GM19035 (cell line): ENCODE data around the gene CYP2W1.

Experiments
- ATAC-seq: cut with Tn5 transposase; IDR thresholded peaks from one replicate; pipeline ENCODE4 v1.9.1; 2021; ENCODE audit not compliant: unreplicated experiment

The CYP2W1 gene

DNA sequence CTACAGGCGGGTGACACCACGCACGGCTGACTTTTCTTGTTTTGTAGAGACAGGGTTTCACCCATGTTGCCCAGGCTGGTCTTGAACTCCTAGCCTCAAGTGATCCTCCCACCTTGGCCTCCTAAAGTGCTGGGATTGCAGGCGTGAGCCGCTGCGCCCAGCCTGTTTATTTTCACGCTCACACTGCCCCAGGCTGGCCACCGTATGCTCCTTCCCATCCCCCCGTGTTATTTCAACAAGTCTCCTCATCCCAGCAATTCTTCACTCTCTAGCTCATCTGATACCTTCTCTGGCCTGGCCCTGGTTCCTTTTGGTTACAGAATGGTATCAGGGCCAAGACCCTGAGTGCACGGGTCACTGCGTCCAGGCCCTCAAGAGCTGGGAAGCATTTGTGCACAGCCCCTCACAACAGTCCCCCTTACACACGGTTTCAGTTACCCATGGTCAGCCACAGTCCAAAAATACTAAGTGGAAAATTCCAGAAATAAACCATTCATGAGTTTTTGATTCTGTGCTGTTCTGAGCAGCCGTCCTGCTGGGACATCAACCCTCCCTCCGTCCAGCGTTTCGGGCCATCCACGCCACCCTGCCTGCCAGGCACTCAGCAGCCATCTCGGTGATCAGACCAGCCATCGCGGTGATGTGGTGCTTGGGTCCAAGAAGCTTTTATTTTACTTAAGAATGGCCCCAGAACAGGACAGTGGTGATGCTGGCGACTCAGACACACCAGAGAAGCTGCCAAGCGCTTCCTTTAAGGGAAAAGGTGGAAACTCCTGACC lies 16.5 kb upstream of the CYP2W1 start:
- no peak for ATAC-seq

DNA sequence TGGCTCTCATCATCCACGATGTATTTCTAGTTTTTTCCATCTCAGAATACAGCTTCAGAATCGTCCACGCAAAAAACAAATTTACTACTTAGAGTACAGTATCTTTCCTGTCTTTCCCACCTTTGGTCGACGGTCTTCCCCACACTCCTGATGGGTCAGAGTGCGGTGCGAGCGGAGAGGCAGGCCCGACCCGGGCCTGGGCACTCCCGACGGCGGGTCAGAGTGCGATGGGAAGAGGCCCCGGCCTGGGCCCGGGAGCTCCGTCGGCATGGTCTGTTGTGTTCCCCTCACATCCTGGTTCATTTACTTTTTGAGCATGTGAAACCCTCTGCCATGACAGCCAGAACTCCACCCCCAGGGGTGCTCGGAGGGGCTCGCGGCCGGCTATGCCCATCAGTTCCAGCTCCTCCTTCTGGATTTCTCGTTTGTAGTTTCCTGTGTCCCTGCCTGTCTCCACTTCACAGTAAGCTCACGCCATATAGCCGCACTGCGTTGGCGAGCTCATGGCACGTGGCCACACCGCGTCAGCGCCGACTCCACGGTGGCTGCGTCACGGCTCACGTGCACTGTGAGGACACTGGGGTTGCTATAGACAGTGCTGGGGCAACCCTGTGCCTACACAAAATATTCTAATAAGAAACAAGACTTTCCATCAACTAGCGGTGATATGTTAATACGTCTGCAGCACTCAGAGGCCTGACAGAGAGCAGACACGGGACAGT lies 15.5 kb upstream of the CYP2W1 start:
- ATAC-seq, result no peak

DNA sequence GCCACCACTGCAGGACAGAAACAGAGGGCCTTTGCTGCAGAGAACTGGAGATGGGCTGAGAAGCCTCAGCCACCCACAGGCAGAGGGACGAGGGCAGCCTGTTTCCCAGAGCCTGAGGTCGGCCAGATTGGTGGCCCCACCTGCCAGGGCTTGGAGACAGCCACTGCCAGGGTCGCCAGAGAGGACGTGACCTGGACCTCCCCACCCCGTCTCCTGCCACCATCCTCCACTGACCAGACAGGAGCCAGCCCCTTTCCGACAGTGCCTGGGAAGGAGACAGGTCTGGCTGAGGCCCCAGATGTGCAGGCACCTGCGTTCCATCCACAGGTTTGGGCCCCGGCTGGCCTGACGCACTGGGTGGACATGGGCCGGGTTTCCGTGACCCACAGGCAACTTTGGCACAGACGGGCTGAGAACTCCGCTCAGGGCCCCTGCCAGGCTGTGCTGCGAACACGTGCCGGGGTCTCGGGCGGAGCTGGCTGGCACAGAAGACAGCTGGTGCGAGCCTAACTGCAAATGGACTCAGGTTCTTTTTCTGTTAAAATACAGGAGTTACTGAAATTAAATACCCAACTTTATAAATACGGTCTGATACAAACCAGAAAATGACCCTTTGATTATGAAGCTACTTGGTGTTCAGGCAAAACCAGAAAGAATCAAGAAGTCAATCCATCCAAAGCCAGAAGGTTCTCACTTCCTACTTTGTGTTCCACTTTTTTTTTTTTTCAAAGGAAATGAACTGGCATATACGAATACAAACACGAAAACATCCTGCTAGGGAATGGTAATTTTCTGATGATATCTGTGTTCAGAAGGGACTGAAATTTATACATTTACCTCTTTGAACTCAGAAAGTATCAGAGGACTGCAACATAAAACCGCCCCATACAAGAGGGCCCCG lies 14.5 kb upstream of the CYP2W1 start:
- ATAC-seq, result no peak

DNA sequence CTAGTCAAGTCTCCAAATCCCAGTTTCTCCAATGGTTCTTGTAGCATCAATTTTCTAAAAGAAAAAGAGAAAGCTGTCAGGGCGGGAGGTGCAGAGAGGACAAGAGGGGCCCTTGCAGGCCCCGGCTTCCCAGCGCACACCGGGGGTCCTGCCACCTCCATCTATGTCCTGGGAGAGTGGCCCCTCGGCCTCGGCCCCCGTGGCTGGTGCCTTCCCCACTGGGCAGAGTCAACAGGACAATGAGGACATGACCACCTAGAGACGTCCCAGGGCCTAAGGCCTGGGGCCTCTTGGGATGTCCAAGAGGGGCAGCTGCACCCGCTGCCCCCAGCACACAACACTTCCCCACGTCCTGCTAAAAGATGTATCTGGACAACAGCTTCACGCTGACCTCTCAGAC lies 13.6 kb upstream of the CYP2W1 start:
- ATAC-seq, result no peak

DNA sequence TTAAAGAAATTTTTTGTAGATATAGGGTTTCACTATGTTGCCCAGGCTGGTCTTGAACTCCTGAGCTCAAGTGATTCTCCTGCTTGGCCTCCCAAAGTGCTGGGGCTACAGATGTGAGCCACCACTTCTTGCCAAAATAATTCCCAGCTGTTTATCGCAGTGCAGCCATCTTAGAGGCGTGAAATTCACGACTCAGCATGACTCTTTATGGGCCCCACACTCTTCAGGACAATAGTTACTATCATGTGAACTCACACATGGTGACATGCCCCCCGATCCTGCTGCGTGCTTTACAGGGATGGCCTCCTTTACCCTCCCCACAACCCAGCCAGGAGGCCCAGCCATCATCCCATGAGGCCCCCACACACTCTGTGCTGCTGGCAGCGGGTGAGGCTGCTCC lies 12.2 kb upstream of the CYP2W1 start:
- no peak for ATAC-seq

DNA sequence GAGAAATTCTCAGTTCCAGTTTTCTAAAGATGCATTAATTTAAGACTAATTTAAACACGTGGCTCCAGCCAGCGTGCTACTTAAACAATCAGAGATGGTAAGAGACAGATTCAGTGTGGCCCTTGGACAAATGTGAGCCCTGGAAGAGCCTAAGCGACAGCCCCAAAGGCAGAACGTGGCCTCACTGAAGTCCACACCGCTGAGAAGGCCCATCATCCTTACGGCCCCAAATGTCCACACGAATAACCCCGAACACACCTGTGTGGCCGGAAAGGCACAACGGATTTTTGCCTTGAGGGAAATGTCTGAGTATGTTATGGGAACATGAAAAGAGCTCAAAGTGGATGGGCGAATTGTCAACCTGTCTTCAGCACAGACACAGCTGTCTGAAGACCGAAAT lies 10.9 kb upstream of the CYP2W1 start:
- no peak for ATAC-seq

DNA sequence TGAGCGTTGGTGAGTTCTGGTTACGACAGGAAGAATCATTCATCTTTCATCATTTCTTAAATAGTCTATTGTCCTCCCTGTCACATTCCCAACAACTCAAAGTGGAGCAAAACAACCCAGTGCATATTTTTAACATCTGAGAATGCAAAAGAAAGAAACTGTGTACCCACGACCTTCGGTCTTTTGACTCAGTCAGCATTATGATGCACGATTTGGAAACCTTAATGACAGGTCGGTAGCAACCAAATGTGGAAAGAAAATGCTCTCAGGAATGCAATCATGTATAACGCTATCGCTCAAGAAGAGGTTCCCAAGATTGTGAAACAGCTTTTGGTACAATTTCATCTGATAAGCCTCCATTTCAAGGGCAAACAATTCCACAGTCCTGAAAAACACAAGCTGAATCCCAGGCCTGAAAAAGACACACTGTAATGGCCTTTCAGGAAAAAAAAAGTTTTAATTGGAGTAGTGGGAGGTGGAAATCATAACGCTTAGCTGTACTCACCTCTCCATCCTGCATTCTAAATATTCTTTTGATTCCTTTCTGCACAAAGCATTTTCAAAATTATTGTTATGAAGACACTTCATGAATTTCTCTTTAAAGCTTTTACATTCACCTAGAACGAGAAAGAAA lies 10.2 kb upstream of the CYP2W1 start:
- ATAC-seq, result no peak

DNA sequence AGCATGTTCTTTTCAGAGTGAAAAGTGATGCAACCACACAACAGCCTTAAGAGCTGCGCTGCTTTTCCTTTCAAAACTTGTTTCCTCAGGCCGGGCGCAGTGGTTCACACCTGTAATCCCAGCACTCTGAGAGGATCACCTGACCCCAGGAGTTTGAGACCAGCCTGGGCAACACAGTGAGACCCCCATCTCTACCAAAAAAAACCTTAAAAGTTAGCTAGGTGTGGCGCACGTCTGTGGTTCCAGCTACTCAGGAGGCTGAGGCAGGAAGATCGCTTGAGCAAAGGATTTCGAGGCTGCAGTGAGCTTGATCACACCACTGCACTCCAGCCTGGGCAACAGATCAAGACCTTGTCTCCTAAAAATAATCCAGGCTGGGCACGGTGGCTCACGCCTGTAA lies 9.7 kb upstream of the CYP2W1 start:
- ATAC-seq, result no peak

DNA sequence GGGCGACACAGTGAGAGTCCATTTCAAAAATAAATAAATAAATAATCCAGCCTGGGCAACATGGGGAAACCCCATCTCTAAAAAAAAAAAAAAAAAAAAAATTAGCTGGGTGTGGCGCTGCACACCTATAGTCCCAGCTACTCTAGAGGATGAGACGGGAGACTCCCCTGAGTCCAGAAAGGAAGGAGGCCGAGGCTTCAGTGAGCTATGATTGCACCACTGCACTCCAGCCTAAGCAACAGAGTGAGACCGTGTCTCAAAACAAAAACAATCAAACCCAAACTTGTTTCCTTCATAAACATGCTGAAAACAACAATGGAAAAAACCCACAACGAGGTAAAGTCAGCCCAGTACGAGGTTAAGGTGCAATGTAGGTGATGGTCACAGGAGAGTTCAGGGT lies 8.8 kb upstream of the CYP2W1 start:
- no peak for ATAC-seq

DNA sequence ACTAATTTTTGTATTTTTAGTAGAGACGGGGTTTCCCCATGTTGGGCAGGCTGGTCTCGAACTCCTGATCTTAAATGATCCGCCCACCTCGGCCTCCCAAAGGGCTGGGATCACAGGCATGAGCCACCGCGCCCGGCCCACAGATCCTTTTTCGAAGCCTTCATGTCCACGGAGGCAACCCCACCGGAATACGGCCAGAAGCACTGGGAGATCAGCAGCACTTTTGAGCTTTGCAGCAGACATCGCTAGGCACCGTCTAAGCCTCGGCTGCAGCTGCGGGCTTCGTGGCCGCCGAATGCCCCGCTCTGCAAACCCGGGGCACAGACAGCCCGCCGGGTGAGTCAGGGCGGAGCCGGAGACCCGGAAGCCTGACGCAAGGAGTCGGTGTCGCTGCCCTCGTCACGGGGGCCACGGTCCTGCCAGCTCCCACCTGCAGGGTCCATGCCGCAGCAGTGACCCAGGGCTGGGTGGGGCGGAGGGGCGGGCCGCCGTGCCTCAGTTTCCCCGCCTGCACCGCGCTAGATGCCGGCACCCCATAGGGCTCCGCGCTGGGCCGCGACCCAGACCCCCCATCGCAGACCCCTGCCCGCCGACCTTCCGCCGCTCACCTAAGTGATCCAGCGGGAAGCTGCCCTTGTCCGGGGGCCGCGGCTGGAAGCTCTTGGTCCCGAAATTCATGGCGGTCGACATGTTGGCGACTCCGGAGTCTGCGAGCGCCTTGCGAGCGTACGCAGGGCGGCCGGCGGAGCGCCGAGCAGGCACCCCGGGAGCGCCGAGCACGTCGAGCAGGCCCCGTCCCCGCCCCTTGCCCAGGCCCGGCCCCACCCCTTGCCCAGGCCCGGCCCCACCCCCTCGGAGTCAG lies 7.9 kb upstream of the CYP2W1 start, which contains the start of gene COX19:
COX19 (minus strand) TSS at position 730 of the 862 bp plus-strand sequence; CDS start at position 690, 40 bp downstream.
- peak; percentile 80 for ATAC-seq

DNA sequence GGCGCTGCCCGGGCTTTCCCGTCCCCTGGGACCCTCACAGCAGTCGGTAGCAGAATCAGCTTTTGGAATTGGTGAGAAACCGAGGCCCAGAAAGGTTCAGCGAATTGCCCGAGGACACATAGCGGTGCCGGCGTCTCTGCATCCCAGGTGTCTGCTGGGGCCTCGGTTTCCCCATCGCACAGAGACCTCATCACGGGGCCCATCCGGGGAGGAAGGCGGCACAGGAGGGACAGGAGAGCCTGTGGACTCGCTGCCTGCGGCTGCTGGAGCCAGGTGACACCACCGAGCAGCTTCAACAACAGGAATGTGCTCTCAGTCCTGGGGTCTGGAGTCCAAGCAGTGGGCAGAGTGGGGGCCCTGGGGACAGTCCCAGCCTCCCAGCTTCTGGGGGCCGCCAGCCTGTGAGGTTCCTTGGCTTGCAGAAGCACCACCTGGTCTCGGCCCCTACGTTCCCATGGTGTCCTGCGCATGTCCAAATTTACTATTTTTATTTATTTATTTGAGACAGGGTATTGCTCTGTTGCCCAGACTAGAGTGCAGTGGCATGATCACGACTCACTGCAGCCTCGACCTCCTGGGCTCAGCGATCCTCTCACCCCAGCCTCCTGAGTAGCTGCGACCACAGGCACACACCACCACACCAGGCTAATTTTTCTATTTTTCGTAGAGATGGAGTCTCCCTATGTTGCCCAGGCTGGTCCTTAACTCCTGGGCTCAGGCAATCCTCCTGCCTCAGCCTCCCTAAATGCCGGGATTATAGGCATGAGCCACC lies 7.1 kb upstream of the CYP2W1 start:
- ATAC-seq, result no peak

DNA sequence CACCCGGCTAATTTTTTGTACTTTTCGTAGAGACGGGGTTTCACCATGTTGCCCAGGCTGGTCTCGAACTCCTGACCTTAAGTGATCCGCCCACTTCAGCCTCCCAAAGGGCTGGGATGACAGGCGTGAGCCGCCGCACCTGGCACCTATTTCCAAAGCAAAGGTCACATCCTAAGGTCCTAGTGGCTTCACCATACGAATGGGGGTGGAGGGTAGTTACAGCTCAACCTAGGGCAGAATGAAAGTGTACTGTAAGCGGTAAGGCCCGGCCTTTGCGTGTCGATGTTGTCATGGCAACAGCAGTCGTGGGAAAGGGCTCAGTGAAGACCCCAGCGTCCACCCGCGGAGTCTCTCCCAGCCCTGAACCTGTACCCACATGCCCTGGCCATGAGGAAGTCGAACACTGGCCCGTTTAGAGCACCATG lies 6.1 kb upstream of the CYP2W1 start:
- ATAC-seq, result no peak

DNA sequence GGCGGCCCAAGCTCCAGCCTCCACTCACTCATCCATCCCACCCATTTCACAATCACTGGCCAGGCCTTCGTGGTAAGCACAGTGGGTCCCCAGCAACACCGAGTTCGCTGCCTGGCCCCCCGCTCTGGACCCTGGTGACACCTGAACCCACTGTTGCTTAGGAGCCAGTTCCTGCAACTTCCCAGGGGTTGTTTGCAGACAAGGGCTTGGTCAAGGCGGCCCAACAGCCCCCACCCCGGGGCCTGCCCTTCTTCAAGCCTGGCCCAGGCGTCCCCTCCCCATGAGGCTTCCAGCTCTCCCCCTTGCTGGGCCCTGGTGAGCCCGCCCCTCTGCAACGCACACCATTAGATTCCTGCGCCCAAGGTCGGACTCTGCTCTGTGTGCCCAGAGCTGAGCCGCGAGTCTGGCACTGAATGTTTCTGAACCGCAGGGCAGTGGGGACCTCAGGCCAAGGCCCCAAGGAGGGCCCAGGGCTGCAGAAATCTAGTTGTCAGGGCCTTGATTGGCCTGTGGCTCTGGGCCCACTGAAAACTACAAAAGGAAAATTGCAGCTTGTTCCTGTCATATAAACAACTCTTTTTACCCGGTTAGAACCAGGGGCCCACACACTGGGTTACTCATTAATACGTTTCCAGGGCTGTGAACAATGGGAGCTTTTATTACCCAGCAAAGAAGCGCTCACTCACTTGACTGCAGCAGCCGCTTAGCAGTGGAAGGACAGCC lies 5.5 kb upstream of the CYP2W1 start:
- ATAC-seq, result no peak

DNA sequence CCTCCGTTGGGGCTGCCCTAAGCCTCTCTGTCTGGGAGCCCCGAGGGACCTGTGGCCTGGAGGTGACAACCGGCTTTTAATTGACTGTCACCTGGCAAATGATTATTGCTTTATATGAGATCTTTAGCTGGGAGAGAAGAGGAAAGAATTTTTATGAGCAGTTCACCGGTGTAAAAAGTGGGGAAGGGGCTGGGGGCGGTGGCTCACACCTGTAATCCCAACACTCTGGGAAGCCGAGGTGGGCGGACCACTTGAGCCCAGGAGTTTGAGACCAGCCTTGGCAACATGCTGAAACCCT lies 5.0 kb upstream of the CYP2W1 start:
- no peak for ATAC-seq

DNA sequence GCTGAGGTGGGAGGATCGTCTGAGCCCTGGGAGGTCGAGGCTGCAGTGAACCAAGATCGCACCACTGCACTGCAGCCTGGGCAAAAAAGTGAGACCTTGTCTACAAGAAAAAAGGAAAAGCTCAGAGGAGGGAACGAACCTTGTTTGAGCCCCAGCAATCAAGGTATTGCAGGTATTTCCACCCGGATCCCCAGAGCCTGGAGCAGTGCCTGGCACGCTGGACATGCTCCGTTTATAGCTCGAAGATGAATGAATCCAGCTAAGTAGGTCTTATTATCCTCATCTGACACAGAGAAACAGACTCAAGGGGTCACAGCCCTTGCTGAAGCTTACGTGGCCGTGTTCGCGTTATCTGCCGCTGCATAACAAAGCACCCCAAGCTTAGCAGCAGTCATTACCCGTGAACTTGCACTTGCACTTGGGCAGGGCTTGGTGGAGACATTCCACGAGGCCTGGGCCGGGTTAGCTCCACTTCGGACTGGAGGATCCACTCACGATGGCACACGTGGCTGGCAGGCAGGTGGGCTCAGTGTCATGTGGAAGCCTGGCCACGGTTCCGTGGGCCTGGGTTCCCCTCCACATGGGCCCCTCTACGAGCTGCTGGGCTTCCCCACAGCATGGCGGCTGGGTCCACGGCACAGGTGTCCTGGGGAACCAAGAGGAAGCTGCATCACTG lies 4.4 kb upstream of the CYP2W1 start:
- no peak for ATAC-seq

DNA sequence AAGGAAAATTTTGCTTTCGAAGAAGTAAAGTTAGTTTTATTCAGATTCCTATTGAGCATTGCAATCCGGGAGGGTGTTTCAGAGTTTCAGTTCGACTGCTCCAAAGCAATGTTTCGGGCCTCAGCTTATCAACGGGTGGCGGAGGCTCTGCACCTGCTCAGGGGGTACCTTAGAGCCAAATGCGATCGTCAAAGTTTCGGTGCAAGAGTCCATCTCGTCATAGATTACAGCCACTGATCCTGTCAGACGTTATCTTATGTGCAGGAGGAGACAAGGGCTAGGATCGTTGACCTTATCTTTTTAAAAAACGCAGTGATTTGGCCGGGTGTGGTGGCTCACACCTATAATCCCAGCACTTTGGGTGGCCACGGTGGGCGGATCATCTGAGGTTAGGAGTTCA lies 3.8 kb upstream of the CYP2W1 start:
- ATAC-seq, result no peak

DNA sequence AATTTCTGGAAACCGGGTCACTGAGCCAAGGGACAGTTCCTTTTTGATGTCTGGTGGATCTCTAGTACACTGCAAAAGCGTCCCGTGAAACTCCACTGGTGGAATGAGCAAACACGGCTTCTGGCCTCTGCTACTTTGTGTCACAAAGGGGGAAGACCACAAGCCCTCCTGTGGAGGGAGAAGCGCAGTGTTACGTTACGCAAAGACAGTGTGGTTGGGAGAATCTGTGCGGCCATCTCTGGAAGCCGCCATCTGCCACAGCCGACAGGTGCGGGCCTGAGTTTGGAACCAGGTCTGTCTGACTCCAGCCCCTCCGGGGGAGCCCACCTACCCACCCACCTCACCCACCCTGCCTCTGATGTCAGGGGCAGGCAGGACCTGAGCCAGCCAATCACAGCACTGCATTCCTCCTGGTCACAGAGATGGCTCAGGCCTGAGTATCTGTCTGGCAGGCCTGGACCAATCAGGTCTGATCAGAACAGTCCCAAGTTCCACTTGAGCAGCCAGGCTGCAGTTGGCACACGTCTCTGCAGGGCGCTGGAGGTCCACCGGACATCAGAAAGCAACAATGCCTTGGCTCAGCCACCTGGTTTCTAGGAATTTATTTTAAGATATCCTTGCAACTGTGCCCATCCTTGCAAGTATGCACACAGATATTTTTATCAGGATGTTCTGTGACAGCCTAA lies 3.0 kb upstream of the CYP2W1 start:
- ATAC-seq, result no peak
